Dermis lymphatic vessel endothelial cell (primary cell): ENCODE measurements around the gene SLC39A3. TPM values are rescaled to one million over a fixed set of nuclear protein-coding genes. Genes with fewer than 3 reads are reported as not detected.

Experiments
- total RNA-seq: library from RNA; depleted of rRNA; stranded (reverse); fragments of >200 nt; gene quantifications from 2 replicates; pipeline ENCODE4 v1.2.1, GENCODE V29; 2014

SLC39A3 gene
- 16.1 and 16.9 TPM in 2 replicates for total RNA-seq

GRCh38 chr19:2739602-2740313 is at the start of gene SLC39A3:
SLC39A3 (minus strand) TSS chr19:2740017; CDS start chr19:2737257, 2,760 bp downstream.

GRCh38 chr19:2785244-2785997 is 45.6 kb upstream of the SLC39A3 start, which contains the start of gene THOP1:
THOP1 (plus strand) TSS chr19:2785503; CDS start chr19:2785663, 160 bp downstream.

GRCh38 chr19:2782936-2783780 is 43.3 kb upstream of the SLC39A3 start, which contains the start of gene SGTA:
SGTA (minus strand) TSS chr19:2783273; CDS start chr19:2769068, 14,205 bp downstream.

GRCh38 chr19:2720777-2721569 is 18.8 kb downstream of the SLC39A3 start, which contains the start of gene DIRAS1:
DIRAS1 (minus strand) TSS chr19:2721372; CDS start chr19:2717806, 3,566 bp downstream.

GRCh38 chr19:2702170-2703076 is 37.4 kb downstream of the SLC39A3 start, which contains the start of gene GNG7:
GNG7 (minus strand) TSS chr19:2702694; CDS start chr19:2520688, 182,006 bp downstream.

Other genes with a start within 250 kb of the SLC39A3 start
- gene GNG7, start 37.3 kb downstream of the SLC39A3 start, total RNA-seq = 1.4 TPM in 2 replicates
- gene DIRAS1, start 18.6 kb downstream of the SLC39A3 start, total RNA-seq = 0.17 and 0.33 TPM in 2 replicates
- gene SGTA, start 43.3 kb upstream of the SLC39A3 start, total RNA-seq = 27.4 and 27.6 TPM in 2 replicates
- gene THOP1, start 45.5 kb upstream of the SLC39A3 start, total RNA-seq = 37.2 and 46.7 TPM in 2 replicates
- 3.4 and 3.9 TPM in 2 replicates for gene ZNF554, start 79.9 kb upstream of the SLC39A3 start, total RNA-seq
- 5.6 and 6.4 TPM in 2 replicates for gene ZNF555, start 101.5 kb upstream of the SLC39A3 start, total RNA-seq
- not detected in 2 replicates for gene ZNF556, start 127.3 kb upstream of the SLC39A3 start, total RNA-seq
- 2.6 and 4.2 TPM in 2 replicates for gene ZNF57, start 160.9 kb upstream of the SLC39A3 start, total RNA-seq
- 3.6 and 5.7 TPM in 2 replicates for gene ZNF77, start 205.0 kb upstream of the SLC39A3 start, total RNA-seq
- 1.7 TPM in 2 replicates for gene TLE6, start 237.5 kb upstream of the SLC39A3 start, total RNA-seq